GM19438 (cell line): ENCODE measurements around the gene CATSPERD.

Experiments used
- ATAC-seq: cut with Tn5 transposase; IDR thresholded peaks from one replicate; pipeline ENCODE4 v1.9.1; 2021; ENCODE audit warnings: low read depth; ENCODE audit not compliant: unreplicated experiment

Gene CATSPERD

DNA sequence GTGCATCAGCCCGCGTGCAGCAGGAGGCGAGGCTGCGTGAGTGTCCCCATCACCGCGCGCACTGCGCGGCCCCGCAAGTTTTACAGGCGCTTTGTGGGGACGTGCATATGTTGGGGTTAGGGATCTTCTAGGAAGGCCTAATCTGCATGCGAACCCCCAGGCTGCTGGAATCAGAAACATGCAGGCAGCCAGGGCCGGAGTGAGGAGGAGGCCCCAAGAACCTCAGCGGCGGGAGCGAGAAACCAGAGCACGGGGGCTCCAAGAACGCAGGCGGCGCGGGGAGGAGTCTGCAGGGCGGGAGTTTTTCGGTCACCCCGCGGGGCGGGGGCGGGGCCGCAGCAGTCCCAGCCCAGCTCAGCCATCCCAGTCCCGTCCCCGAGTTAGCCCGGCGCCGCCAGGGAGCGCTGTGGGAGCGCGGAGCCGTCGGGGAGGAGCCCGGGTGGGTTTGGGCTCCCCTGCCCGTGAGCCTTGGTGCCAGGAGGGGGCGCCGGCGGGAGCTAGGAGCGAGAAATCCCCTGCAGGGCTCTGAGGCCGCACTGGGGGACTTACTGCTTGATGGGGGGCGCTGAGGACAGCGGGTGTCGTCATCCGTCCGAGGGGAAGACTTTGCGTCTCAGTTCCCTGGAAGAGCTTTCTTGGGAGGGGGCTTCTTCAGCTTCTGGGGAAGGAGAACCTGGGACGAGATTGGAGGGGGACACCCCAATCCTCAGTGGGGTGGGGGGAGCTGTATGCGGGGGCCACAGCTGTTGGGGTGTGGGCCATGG lies 83.5 kb downstream of the CATSPERD start:
- peak; percentile 64 for ATAC-seq

DNA sequence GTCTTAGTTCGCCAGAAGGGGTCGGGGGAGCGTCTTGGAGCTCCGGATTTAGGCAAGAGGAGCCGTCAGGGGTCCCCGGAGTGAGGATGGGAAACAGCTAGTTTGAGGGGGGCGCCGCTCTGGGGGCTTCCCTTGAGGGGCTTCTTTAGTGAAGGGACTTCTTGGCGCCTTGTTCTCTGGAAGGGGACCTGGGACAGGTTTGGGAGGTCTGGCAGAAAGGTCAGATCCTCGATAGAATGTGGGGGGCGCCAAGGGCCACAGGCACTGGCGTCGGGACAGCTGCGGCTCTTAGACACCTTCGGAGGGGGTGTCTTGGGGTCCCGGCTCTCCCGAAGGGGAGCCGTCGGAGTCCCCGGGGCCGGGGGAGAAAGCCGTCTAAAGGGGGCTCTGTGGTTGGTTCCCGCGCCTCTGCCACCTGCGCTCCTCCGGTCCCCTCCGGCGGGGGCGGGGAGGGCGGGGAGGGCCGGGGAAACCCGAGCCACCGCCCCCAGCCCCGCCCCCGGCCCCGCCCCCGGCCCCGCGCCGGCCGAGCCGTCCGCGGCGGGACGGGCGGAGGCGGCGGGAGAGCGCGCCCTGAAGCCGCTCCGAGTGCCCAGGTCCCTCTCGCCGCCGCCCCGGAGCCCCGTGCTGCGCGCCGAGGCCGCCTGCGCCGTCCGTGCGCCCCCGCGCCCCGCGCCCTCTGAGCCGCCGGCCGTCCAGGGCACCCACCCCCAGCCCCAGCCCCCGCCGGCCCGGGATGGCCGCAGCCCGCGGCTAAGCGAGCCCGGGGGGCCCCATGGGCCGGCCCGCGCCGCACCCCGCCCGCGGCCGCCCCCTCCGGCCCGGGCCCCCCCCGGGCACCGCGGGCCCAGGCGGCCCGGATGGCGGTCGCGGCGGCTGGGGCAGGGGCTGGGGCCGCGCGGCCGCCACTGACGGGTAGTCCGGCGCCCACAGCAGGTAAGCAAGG lies 84.4 kb downstream of the CATSPERD start, which contains the start of gene NRTN:
TSS of gene NRTN (plus strand) at position 552 of the 946 bp plus-strand sequence. CDS start 19,099 bp downstream, outside the sequence.
- ATAC-seq = no peak

DNA sequence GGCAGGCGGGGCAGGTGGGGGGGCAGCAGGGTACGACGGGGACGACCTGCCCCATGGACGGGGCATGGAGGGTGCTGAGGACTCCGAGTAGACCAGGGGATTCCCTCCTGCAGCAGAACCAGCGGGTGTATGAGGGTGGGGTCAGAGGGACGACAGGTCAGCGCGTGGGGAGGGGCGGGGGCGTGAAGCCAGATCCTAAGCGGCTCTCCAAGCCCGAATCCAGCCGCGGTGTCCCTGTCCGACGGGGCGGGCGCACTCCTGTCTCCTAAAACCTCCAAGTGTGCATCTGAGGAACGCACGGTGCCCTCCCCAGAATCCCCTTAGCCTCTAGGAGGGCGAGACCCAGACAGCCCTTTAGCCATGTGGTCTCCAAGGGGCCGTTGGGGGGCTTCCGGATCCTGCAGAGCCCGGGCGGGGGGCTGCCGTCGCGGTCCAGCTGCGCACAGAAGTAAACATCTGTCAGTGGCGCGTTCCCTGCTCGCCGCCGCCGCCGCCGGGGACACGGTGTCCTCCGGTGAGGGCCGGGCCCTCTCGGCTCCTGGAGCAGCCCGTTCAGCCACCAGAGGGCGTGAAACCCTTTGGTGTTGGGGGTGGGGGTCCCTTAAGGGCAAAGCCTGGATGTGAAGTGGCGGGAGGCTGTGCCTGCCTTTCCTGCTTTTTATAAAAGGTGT lies 85.2 kb downstream of the CATSPERD start:
- no peak for ATAC-seq

DNA sequence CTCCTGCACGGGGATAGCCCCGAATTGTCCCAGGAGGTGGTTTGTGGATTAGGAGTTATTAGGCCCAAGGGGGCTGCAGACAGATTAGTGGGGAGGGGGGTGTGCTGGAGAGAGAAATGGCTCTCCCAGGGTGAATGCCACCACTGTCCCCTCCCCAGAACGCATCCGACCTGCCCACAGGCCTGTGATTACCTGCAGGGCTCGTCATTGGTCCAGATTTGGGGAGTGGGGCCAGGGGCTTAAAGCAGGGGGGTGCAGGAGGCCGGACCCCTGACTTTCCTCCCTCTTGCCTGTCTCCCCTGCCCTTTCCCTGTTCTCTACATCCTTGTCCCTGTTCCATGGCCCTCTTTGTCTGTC lies 85.7 kb downstream of the CATSPERD start:
- no peak for ATAC-seq

DNA sequence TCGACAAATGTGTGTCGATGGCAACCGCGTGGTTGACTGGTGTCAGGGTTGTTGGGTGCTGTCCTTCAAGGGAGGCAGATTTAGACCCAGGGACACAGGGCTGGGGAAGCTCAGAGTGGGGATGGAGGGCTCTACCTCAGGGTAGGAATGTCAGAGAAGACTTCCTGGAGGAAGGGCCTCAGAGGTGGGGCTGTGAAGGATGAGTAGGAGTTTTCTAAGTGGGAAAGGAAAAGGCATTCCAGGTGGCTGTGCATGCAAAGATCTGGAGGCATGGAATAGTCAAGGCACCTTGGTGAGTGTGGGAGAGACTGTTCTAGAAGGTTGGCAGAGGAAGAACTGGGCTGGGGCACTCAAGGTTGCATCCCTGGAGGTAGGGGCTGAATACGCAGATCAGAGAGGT lies 86.5 kb downstream of the CATSPERD start:
- no peak for ATAC-seq

DNA sequence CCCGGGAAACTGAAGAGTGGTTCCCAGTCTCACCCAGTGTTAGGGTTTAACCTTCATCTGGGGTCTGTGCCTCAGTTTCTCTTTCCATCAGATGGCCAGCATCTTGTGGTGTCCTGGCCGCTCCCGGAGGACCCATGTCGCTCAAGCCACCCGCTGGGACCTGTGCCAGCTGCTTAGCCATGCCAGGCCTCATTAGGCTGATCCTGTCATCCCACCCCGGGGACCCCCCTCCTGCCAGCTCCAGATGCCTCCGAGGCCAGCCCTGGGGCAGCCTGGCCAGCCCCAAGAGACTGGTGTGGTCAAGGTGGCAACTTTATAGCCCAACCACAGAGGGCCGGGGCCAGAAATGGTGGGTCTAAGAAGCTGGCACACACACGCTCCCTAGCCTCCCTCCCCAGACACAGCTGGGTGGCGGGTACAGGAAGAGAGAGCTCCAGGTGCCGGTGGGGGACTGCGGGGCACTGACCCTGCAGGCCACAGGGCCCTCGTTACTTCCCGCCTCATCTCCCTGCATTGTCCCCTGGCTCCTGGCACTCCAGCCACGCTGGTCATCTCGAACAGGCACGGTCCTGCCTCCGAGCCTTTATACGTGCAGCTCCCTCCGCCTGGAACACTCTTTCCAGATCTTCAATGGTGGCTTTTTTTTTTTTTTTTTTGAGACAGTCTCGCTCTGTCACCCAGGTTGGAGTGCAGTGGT lies 87.8 kb downstream of the CATSPERD start:
- ATAC-seq = no peak

DNA sequence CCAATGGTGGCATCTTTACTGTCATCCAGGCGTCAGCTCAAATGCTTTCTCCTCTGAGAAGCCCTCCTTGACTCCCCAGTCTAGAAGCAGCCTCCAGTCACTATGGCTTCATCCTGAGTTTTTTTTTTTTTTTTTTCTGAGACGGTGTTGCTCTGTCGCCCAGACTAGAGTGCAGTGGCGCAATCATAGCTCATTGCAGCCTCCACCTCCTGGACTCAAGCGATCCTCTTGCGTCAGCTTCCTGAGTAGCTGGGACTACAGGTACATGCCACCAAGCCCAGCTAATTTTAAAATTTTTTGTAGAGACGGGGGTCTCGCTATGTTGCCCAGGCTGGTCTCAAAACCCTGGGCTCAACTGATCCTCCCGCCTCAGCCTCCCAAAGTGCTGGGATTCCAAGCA lies 88.6 kb downstream of the CATSPERD start:
- ATAC-seq = no peak

DNA sequence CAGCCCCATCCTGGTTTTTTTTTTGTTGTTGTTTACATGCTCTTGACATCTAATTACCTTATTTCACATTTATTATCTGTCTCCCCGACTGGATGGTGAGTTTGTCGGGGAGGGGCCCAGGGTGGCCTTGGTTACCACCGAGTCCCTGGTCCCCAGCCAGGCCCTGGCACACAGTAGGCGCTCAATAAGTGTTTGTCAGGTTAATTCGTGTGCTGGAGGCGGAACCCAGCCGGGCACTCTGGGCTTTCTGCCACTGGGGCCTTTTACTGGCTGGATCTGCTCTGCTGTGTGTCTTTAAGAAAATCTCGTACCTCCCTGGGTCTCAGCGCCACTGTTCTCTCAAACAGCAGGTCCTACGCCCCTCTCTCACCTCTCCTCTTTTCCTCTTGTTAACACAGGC lies 89.0 kb downstream of the CATSPERD start:
- ATAC-seq = no peak

DNA sequence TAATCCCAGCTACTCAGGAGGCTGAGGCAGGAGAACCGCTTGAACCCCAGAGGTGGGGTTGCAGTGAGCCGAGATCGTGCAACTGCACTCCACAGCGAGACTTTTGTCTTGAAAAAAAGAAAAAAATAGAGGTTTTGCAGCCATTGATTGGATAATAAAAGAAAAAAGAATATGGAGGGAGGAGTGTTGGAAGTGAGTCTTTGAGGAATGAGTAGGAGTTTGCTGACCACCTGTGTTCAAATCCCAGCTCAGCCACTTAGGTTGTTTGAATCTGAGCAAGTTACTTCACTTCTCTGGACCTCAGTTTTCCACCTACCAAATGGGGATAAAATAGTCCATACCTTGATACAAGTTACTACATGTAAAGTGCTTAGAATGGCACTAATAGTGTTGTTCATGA lies 90.7 kb downstream of the CATSPERD start:
- no peak for ATAC-seq

DNA sequence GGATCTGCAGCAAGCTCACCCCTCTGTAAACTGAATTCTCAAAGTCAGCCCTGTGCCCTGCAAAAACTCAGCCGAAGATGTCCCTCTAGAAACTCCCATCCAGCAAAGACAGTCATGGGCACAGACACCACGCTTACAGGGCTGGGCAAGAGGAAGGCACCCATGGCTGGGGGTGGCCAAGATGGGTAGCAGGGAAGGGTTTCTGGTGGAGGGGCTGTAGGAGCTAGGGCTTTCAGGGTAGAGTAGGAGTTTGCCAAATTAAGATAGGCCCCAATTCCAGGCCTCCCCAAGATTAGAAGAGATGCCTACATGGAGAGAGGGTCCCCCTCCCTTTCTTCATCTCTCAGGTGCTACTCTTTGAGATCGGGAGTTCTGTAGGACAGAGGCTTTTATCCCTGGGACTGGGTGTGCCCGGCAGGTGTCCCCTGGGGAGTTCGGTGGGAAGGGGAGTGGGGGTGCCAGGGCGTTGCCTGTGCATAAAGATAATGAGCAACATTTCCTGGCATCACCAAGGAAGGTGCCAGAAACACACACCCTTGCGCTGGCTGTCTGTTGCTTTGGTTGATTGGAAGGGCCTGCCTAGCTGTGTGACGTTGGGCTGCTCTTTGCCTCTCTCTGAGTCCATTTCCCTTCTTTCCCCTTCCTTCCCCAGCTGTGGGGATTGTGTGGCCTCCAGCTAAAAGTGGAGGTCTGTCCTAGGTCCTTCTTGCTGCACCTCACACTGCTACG lies 93.8 kb downstream of the CATSPERD start:
- no peak for ATAC-seq

DNA sequence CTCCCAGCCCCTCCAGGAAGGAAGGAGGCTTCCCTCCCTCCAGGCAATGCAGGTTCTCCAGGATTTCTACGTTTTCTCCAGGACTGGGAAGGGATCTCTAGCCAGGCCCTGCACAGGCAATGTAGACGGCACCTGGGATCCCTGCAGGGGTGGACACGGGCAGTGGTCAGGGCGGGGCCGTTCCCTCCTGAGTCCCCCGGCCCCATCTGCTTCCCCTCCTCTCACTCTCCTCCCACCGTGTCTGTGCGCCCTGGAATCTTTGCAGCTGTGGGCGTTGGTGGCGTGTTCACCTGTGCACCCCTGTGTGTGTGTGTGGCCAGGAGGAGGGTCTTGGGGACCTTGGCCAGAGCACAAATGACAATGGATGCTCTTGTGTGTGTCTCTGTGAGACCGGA lies 94.4 kb downstream of the CATSPERD start:
- ATAC-seq = no peak

DNA sequence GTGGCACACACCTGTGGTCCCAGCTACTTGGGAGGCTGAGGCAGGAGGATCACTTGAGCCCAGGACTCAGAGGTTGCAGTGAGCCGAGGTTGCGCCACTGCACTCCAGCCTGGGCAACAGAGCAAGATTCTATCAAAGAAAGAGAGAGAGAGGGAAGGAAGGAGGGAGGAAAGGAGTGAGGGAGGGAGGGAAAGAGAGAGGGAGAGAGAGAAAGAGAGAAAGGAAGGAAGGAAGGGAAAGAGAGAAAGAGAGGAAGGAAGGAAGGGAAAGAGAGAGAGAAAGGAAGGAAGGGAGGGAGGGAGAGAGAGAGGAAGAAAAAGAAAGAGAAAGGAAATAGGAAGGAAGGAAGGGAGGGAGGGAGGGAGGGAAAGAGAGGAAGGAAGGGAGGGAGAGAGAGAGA lies 96.8 kb downstream of the CATSPERD start:
- ATAC-seq = no peak

DNA sequence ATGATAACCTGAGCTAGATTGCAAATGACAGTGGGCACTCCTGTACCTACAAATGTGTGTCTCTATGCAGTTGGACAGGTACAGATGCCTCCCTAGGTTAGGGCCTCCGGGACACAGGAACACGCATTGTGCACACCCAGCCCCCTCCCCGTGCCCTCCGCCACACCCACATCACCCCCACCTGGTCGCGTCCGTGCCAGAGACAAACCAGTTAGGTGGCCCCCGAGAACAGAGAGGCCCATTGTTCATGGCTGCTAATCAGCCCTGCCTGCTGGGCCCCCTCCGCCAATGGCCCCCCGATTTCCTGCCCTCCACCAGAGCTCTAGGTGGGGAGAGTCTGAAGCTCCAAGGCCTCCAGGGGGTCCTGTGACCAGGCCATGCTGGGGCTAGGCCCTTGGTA lies 98.2 kb downstream of the CATSPERD start:
- no peak for ATAC-seq

DNA sequence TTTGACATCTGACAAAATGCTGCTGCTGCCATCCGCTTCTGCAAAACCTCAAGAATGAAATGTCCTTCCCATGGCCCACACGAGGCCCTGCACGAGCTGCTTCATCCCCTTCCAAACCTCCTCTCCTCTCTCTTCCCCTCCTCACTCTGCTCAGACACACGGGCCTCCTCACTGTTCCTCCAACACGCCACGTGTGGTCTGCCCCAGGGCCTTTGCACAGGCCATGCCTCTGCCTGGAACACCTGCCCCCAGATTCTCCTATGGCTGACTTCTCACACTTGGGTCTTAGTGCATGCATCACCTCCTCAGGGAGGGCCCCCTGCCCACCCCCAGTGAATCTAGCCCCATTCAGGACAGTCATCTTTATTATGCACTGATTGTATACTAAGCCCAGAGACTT lies 100.3 kb downstream of the CATSPERD start:
- ATAC-seq = no peak

DNA sequence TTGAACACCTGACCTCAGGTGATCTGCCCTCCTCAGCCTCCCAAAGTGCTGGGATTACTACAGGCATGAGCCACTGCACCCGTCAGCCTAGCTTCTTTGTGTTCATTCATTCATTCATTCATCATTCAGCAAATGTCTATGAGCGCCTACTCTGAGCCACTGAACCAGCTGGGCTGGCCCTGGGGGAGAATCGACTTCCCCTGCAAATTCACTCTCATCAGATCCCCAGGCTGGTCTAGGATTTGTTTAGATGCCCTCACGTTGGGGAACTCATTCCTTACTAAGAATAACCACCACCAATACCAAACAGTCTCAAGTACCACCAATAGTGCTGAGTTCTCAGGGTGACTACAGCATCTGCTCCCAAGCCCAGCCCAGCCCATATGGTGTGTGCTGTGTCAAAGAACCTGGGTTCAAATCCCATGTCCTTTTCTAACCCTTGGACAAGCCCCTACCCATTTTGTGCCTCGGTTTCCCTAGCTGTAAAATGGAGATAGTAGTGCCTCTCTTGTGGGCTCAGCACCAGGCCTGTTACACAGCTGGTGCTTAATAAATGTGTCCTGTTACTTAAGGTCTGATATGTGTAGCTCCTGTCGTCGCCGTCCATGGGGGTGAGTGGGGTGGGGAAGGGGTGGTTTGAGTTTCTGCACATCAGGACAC lies 101.2 kb downstream of the CATSPERD start:
- ATAC-seq = no peak

DNA sequence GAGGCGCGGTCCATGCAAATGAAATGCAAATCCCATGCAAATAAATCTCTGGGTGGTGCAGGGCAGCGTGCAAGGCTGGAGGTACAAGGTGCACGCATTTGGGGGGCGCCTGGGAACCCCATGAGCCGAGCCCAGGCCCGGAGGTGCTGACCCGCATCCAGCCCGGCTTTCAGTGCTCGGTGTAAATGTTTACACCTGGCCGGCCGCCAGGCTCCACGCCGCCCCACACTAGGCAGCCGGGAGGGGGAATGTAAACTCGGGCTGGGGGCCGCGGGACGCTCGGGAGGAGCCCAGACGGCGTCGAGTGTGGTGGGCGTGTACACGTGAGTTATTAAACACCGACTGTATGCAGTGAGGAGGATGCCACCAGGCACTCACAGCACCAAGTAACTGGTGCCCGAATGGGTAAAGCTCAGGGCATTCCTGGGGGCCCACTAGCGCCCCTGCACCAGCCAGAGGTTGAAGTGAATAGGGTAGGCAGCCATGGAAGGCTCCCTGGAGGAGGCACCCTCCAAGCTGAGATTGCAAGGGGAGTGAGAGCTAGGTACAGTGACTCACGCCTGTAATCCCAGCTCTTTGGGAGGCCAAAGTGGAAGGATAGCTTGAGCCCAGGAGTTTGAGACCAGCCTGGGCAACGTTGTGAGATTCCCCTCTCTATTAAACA lies 101.9 kb downstream of the CATSPERD start:
- no peak for ATAC-seq

DNA sequence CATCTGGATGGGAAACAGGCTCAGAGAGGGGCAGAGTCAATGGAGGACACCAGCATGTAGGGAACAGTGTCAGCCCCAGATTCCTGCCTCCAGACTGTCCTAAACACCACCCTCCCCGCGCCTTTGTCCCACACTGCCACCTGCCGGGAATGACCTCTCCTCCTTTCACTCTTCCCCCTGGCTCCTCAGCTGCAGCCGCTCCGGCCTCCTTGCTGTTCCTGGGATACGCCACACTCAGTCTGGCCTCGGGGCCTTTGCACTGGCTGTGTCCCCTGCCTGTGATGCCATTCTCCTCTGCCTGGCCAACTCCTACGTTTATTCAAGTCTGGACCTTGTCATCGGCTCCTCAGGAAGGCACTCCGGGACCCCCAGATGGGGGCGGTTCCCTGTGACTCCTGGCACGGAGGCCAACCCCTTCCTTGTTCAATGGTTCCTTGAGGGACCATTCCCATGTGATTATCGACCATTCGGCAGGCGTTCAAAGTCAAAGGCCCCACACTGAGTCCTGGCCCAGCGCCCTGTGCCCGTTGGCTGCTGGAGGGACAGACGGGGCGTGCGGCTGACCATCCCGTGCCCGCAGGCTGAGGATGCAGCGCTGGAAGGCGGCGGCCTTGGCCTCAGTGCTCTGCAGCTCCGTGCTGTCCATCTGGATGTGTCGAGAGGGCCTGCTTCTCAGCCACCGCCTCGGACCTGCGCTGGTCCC lies 103.3 kb downstream of the CATSPERD start:
- ATAC-seq = no peak

DNA sequence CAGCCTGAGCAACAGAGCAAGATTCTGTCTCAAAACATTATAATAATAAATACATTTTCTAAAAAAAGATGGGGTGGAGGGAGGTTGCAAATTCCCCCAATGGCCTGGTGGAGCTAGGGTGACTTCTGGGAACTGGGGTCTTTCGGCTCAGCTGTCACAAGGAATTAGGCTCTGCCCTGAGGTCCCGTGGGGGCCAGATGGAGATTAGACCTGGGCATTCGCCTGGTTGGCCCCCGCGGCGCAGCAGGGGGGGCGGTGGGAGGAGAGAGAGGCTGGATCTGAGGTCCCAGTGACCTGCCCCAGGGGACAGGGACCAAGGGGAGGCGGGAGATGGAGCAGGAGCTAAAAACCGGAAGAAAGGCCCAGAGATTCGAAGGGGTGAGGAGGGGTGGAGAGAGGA lies 104.3 kb downstream of the CATSPERD start:
- no peak for ATAC-seq
